GM21786 (cell line): ENCODE measurements around the gene SLC25A51.

ENCODE experiments used
- ATAC-seq: cut with Tn5 transposase; IDR thresholded peaks from one replicate; pipeline ENCODE4 v1.9.1; 2021; ENCODE audit not compliant: unreplicated experiment

The SLC25A51 gene, protein sequence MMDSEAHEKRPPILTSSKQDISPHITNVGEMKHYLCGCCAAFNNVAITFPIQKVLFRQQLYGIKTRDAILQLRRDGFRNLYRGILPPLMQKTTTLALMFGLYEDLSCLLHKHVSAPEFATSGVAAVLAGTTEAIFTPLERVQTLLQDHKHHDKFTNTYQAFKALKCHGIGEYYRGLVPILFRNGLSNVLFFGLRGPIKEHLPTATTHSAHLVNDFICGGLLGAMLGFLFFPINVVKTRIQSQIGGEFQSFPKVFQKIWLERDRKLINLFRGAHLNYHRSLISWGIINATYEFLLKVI

DNA sequence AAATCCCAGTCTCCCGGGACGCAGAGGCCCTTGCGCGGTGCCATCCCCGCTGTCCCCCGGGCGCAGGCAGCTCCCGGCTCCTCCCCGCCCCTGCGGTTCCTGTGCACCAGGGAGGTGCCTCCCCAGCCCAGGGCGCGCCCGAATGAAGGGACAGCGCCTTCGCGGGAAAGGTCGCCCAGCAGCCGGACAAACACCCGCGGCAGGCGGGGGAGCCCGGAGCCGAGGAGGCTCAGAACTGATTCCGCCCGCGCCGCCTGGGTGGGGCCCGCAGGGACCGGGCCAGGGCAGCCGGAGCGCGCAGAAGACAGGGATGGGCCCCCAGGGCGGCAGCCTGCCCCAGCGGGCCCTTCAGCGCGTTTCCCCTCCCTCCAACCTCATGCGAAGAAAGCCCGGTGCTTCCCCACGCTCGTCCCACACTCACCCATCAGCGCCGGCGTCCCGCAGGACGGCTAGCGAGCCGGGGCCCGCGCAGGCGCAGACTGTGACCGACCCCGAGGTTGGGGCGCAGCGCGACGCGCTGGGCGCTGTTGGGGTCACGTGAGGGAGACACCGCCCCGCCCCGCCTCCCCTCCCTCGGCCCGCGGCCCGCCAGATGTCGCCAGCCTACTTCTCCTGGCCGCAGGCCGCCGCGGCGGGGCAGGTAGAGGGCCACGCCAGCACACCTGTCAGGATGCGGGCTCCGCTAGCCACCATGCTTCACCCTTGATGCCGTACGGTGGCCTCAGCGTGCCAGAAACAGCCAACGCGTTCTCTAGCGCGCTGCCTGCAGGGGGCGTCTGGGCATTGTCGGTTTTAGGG lies at the start of gene SLC25A51:
Gene SLC25A51, minus strand, starts transcription at position 481 of the 798 bp plus-strand sequence. CDS start 15,577 bp downstream, outside the sequence.
- ATAC-seq: peak; percentile 80

GRCh38 chr9:37953206-37953774 lies 49.4 kb upstream of the SLC25A51 start:
- no peak for ATAC-seq

DNA sequence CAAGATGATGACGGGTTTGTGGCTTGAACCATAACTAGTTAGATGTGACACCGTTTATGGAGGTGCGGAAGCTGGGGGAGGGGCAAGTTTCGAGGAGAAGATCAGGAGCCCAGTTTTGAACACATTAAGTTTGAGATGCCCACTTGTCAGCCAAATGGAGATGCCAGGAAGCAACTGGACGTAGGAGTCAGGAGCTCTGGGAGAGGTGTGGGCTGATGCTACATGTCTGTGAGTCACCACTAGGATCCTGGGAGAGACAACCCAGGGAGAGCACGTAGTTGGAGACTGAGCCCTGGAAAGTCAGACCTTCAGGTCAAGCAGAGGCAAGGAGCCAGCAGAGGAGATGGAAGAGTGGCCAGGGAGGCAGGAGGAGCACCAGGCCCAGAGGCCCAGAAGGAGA lies 48.8 kb upstream of the SLC25A51 start:
- ATAC-seq: no peak

- ATAC-seq: no peak
Observed at GRCh38 chr9:37951671-37952449, 47.9 kb upstream of the SLC25A51 start.

DNA sequence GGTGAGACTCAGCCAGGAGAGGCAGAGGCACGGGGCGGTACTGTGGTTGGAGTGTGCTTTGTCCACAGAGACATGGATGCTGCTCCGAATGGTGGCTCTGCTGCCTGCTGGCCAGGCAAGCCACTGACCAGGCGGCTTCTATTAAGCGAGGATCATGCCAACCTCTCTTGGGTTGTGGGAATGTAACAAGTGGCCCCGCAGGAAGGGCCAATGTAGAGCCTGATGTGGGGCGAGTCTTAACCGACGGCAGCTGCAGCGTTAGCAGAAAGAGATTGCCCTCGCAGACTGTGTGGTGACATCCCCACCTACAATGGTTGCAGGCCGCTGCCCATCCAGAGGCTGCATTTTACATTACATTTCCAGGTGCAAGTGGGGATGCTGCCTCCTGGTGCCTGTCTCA lies 46.6 kb upstream of the SLC25A51 start:
- ATAC-seq: no peak

- ATAC-seq: no peak
Observed at GRCh38 chr9:37949576-37949975, 45.6 kb upstream of the SLC25A51 start.

- ATAC-seq: no peak
Observed at GRCh38 chr9:37948417-37948980, 44.6 kb upstream of the SLC25A51 start.

DNA sequence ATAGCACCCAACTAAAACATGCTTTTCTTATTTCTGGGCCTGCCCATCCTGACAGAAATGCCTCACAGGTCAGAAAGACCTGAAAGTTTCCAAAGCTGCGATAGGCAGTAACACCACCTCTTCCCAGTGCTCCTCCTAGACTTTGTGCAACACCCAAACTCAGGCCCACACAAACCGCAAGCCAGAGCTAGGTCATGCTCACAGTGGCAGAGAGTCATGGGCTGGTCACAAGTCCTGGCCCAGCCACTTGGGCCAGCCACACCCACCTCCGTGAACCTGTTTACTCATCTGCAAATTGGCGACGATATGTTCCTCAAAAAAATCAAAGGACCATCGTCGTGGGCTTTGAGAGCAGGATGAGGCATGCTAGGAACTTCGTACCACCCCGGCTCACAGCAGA lies 44.0 kb upstream of the SLC25A51 start:
- no peak for ATAC-seq

- no peak for ATAC-seq
Observed at GRCh38 chr9:37947471-37947870, 43.5 kb upstream of the SLC25A51 start.

DNA sequence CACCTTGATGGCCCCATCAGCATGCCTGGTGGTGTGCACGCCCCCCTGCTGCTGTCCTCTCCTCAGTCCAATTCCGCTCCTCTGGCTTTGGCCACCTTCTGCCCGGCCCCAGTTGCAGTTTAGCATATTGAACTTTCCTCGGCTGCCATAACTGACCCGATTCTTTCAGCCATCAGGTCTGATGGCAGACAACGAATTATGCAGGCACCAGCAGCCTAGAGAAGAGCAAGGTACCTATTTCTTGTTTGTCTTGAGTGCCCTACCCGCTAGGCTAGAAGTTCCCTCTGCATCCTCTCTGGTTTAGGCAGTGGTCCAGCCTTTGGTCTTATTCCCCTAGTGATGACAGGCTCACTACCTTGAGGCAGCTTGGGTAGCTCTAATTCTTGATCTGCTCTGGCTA lies 43.0 kb upstream of the SLC25A51 start:
- no peak for ATAC-seq

DNA sequence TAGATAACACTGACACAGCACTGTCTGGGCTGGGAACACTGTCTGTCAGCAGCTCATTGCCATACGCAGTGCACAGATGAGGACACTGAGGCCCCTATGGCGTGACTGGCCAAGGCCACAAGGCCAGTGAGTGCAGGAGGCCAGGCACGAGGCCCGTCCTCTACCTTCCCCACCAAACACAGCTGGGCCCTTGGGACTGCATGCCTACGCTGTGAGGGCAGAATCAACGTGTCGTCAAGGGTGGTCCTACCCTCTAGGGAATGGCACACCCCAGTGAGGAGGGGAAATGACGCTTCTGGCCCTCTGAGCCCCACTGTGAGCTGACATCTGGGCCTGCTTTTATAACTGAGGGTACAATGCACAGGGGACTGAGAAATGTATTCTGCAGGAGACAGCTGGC lies 42.1 kb upstream of the SLC25A51 start:
- no peak for ATAC-seq

- ATAC-seq: no peak
Observed at GRCh38 chr9:37944671-37945481, 40.9 kb upstream of the SLC25A51 start.

- ATAC-seq: no peak
Observed at GRCh38 chr9:37944266-37944650, 40.3 kb upstream of the SLC25A51 start.

DNA sequence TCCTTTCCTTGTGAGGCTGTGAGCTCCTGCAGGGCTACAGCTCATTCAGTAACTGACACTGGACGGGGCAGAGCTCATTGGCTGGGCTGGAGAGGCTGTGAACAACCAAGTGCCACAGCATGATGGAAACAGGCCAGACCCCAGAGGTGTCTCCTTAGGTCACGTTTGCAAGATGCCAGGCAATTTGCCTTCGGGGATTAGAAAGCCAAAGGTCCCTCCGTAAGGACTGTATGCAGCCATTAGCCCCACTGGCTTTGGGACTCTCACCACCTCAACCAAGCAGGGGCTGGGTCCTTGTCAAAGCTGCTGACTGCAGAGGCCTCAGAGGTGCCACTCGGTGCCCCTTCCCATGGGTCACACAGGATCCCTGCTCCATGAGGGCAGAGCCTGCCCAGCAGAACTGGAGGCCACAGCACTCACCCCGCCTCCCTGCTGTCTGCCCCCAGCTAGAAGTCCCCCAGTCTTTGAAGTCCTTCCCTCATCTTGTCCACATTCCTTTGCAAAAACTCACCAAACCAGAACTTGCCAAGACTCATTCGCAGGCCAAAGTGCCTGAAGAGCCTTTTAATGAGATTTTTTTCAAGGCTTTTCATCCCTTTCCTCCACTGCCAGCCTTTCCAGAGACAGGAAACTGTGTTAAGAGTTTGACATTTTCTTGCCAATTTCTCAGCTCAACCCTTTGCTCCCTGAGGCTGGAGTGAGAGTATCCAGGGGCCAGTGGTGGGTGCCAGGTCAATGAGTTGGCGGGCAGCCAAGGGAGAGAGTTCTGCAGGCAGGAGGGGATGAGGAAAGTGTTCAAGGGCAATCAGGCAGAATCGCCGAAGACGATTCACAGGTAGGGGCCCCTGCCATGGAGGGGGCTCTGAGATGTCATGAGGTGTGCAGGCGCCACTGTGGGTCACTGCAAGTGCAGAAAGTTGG lies 39.7 kb upstream of the SLC25A51 start:
- ATAC-seq: no peak

- no peak for ATAC-seq
Observed at GRCh38 chr9:37942621-37943344, 38.9 kb upstream of the SLC25A51 start.

DNA sequence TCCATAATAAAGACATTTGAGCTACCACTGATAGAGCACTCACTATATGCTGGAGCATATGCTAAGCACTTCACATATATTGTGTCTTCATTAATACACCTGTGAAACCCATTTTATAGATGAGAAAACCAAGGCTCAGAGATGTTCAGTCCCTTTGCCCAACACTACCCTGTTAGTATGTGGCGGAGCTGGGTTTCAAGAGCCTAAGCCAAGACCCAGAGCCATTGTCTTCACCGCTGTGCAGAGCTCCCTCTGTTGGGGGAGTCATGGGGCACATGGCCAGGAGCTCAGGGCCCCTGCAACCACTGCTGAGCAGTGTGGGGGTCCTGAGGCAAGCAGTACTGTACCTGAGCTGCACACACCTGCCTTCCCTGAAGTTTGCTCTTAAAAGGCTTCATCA lies 37.3 kb upstream of the SLC25A51 start:
- no peak for ATAC-seq

- no peak for ATAC-seq
Observed at GRCh38 chr9:37939575-37940095, 35.7 kb upstream of the SLC25A51 start.
